ENCODE results near the gene COX8A. TPM values are rescaled to one million over a fixed set of nuclear protein-coding genes. Genes with fewer than 3 reads are reported as not detected.

COX8A gene
- total and polyA plus RNA-seq, 2 of the 13 experiments (the other 11 are each of a cell fraction or from before 2014, with no cell fraction given): 202 to 406 TPM

GRCh38 chr11:63996512-63996911, 22.1 kb downstream of the COX8A start:
- H4K20me1 ChIP-seq (ENCODE audit: insufficient read depth, low read length): no peaks in the 10 kb centered on the region; the same call in 1 of the 2 replicates

More at GRCh38 chr11:63996512-63996911, 22.1 kb downstream of the COX8A start:
- Histone ChIP-seq H3K4me3 (replicated peaks in 1 of 3; ENCODE audit: insufficient read depth in 1 of 3, low read depth in 2 of 3, low read length in 3 of 3) (no peak overlapping the region), H2AFZ (ENCODE audit: low read length) (no peak overlapping the region), H3K27me3 (ENCODE audit: control insufficient read depth in 1 of 2, insufficient read depth in 2 of 2, low read length in 2 of 2) (no peaks in the 10 kb centered on the region), H3K27ac (ENCODE audit: extremely low read length, insufficient read depth, low read length) (no peak overlapping the region), H3K79me2 (ENCODE audit: insufficient read depth, low read length) (no peaks in the 10 kb centered on the region), H3K4me1 (ENCODE audit: insufficient read depth, low read length) (no peaks in the 10 kb centered on the region), H3K9ac (ENCODE audit: insufficient read depth, low read depth, low read length) (no peak overlapping the region), H3K9me3 (ENCODE audit: low read length) (no peaks in the 10 kb centered on the region), H3K4me2 (ENCODE audit: low read depth, low read length) (no peak overlapping the region), H3K36me3 (replicated peaks in 1 of 2; ENCODE audit: control insufficient read depth in 1 of 2, insufficient read depth in 2 of 2, low read length in 2 of 2) (peaks cover 13 to 39% of the 10 kb centered on the region in 2 experiments; a peak in 4 of 5 replicates)
- CTCF ChIA-PET (ENCODE audit: low intra/inter-chr PET ratio, low total read pairs): no interaction called here
- FAIRE-seq (no peak), ATAC-seq (no peak), DNase-seq (ENCODE audit: low spot score) (no peak)
- TF ChIP-seq SMAD1 (CRISPR knock-in tag; IDR thresholded peaks at IDR 0.05; ENCODE audit: borderline replicate concordance, low read depth) (no peak), GABPB1 (CRISPR knock-in tag; IDR thresholded peaks at IDR 0.05) (no peak), LRRFIP1 (CRISPR knock-in tag; conservative IDR thresholded peaks at IDR 0.05) (no peak)
- in situ Hi-C loops (cut with HindIII; ENCODE audit: extremely low pct_ligation_motif_present, low pct_unique_long_range_greater_than_20kb): no loop called here
- intact Hi-C loops (cut with micrococcal nuclease; ENCODE audit: unreplicated experiment): no loop called here
- BruUV-seq (replicated peaks): no TSS peak
- 100% methylated on average over 11 of the region's 18 CpGs for WGBS (ENCODE audit: low lambda C conversion rate)
- POLR2A ChIA-PET: no interaction called here

Measured in HepG2 (cell line).